Measurements from ENCODE around the gene CTRL.
A peak's percentile ranks its signal among the peaks of the same experiment; 100 is the strongest.
"Not testable (repeated sequence)": the region's sequence is repeated elsewhere in the genome, so short reads cannot be mapped to it uniquely, and the experiment has no call there.

Gene CTRL

GRCh38 chr16:67922221-67922620 is 9.4 kb downstream of the CTRL start:
- no peak overlapping the region for H3K4me3 ChIP-seq (ENCODE audit: low read depth, low read length)
- peak; percentile 34 for DNase-seq (ENCODE audit: low read depth)
- TF ChIP-seq CTCF (conservative IDR thresholded peaks at IDR 0.05; ENCODE audit: low read depth, low read length), result no peak

GRCh38 chr16:67919622-67920221 is 11.9 kb downstream of the CTRL start:
- H3K4me3 ChIP-seq (ENCODE audit: low read depth, low read length), result no peak overlapping the region
- TF ChIP-seq CTCF (conservative IDR thresholded peaks at IDR 0.05; ENCODE audit: low read depth, low read length), result no peak
- DNase-seq (ENCODE audit: low read depth), result no peak

- no peak for TF ChIP-seq CTCF (conservative IDR thresholded peaks at IDR 0.05; ENCODE audit: low read depth, low read length)
- no peak overlapping the region for H3K4me3 ChIP-seq (ENCODE audit: low read depth, low read length)
- peak; percentile 76 for DNase-seq (ENCODE audit: low read depth)
These were observed 13.8 kb downstream of the CTRL start for GRCh38 chr16:67917852-67918236.

DNA sequence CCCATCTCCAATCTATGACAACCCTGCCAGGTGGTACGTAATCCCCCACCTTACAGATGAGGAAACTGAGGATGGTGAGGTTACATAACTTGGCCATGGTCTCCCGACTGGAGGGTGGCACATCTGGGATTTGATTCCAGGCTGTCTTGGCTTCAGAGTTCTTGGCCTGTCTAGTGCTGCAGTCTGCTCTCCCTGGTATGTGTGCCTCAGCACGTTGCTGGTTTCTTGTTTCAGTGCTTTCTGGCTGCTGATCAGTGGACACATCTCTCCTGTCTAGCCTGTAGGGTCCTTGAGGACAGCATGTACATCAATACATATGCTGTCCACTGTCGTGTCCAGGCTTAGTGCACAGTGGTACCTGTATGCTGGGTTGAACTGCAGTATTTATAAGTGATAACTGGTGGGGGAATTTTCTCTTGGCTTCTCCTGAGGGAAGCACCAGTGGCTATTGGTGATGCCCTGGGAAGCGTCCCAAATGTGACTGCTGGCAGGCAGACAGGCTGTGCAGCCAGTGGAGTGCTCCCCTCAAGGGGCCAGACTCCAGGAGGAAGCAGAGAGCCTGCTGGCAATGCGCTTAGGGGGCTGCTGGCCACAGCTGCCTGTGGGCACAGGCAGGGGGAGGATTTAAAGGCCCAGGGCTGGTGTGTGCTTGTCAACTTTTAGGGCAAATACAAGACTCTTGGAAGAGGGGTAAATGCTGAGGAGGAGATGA is 14.4 kb downstream of the CTRL start:
- no peak for TF ChIP-seq CTCF (conservative IDR thresholded peaks at IDR 0.05; ENCODE audit: low read depth, low read length)
- no peak overlapping the region for H3K4me3 ChIP-seq (ENCODE audit: low read depth, low read length)
- peak; percentile 42 for DNase-seq (ENCODE audit: low read depth)

- peak; percentile 28 for DNase-seq (ENCODE audit: low read depth)
- no peak overlapping the region for H3K4me3 ChIP-seq (ENCODE audit: low read depth, low read length)
- TF ChIP-seq CTCF (conservative IDR thresholded peaks at IDR 0.05; ENCODE audit: low read depth, low read length), result no peak
These were observed 15.6 kb downstream of the CTRL start for GRCh38 chr16:67915831-67916723.

DNA sequence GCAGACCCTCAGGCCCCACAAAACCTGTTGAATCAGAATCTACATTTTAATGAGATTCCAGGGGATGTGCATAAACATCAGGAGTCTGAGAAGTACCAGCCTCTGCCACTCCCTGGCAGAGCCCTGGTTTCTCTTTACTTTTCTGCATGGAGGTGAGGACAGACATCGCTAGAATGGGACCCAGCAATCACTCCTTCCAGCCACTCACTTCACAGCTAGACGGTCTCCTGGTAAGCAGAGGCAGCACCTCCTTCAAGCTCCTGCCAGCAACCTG is 16.2 kb downstream of the CTRL start:
- not testable (repeated sequence) for H3K4me3 ChIP-seq (ENCODE audit: low read depth, low read length); DNase-seq (ENCODE audit: low read depth)

DNA sequence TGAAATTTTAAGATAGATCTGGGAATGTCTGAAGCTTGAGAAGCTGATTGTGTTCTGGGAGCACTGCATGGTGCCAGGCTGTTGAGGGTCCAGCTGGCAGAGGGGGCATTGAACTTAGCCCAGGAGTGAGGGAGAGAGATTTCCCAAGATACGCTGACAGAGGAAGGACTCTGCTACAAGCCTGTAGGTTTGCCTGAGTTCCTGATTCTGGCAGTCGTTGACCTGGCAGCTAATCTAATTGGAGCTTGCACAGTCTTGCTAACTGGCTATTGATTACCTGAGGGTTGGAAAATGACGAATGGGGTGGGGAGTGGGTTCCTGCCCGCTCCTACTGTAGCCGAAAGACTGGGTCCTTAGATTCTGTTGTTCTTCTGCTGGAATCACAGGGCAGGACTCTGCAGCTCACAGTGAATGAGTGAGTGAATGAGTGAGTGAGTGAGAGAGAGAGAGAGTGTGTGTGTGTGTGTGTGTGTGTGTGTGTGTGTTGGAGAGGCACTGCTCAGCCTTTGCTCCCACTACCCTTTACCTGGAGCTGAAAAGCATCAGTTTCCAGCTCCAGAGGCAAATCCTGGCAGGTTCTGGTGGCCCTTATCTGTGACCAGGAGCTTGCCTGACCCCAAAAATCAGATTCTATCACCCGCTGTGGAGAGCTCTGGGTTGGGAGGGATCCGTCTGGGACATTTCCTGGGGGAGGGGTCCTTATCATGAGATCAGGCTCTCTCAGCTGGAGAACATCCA is 16.7 kb downstream of the CTRL start:
- TF ChIP-seq CTCF (conservative IDR thresholded peaks at IDR 0.05; ENCODE audit: low read depth, low read length), result no peak
- H3K4me3 ChIP-seq (ENCODE audit: low read depth, low read length), result no peak overlapping the region
- no peak for DNase-seq (ENCODE audit: low read depth)
